ENCODE results near the gene TRAK1.
A peak's percentile ranks its signal among the peaks of the same experiment; 100 is the strongest.

Gene TRAK1

GRCh38 chr3:42165211-42165610, 74.1 kb downstream of the TRAK1 start:
- DNase-seq: no peak
- Mint-ChIP-seq H3K4me3 (no peak overlapping the region), H3K27me3 (ENCODE audit: low read depth, poor library complexity) (no peaks in the 10 kb centered on the region), H3K36me3 (ENCODE audit: low read depth) (no peaks in the 10 kb centered on the region), H3K4me1 (peaks cover 31% of the 10 kb centered on the region), H3K9me3 (no peaks in the 10 kb centered on the region), H3K27ac (no peak overlapping the region)
- TF ChIP-seq CTCF (IDR thresholded peaks at IDR 0.05): no peak

GRCh38 chr3:42166214-42166613, 75.1 kb downstream of the TRAK1 start:
- no peak for DNase-seq
- Mint-ChIP-seq H3K27ac (no peak overlapping the region), H3K9me3 (no peaks in the 10 kb centered on the region), H3K27me3 (ENCODE audit: low read depth, poor library complexity) (no peaks in the 10 kb centered on the region), H3K4me1 (peaks cover 21% of the 10 kb centered on the region), H3K36me3 (ENCODE audit: low read depth) (peaks cover 4% of the 10 kb centered on the region), H3K4me3 (no peak overlapping the region)
- no peak for TF ChIP-seq CTCF (IDR thresholded peaks at IDR 0.05)

GRCh38 chr3:42166662-42167300, 75.6 kb downstream of the TRAK1 start:
- no peak for TF ChIP-seq CTCF (IDR thresholded peaks at IDR 0.05)
- Mint-ChIP-seq H3K4me3 (no peak overlapping the region), H3K27ac (no peak overlapping the region), H3K4me1 (peaks cover 16% of the 10 kb centered on the region), H3K9me3 (no peaks in the 10 kb centered on the region), H3K27me3 (ENCODE audit: low read depth, poor library complexity) (no peaks in the 10 kb centered on the region), H3K36me3 (ENCODE audit: low read depth) (peaks cover 4% of the 10 kb centered on the region)
- DNase-seq: no peak

GRCh38 chr3:42169579-42170120, 78.5 kb downstream of the TRAK1 start:
- peaks cover 20% of the 10 kb centered on the region for H3K4me1 Mint-ChIP-seq
- peak overlapping the region; percentile 73 for H3K27ac Mint-ChIP-seq

GRCh38 chr3:42172047-42172654, 81.0 kb downstream of the TRAK1 start:
- Mint-ChIP-seq H3K27ac (peak overlapping the region; percentile 55), H3K4me3 (no peak overlapping the region), H3K27me3 (ENCODE audit: low read depth, poor library complexity) (no peaks in the 10 kb centered on the region), H3K9me3 (no peaks in the 10 kb centered on the region), H3K36me3 (ENCODE audit: low read depth) (peaks cover 4% of the 10 kb centered on the region), H3K4me1 (peaks cover 34% of the 10 kb centered on the region)
- no peak for DNase-seq
- no peak for TF ChIP-seq CTCF (IDR thresholded peaks at IDR 0.05)

More at GRCh38 chr3:42169579-42170120, 78.5 kb downstream of the TRAK1 start:
- H3K9me3 Mint-ChIP-seq: no peaks in the 10 kb centered on the region
- H3K4me3 Mint-ChIP-seq: no peak overlapping the region
- no peak for DNase-seq
- TF ChIP-seq CTCF (IDR thresholded peaks at IDR 0.05): no peak
- peaks cover 4% of the 10 kb centered on the region for H3K36me3 Mint-ChIP-seq (ENCODE audit: low read depth)
- no peaks in the 10 kb centered on the region for H3K27me3 Mint-ChIP-seq (ENCODE audit: low read depth, poor library complexity)
